ENCODE measurements around the gene NMUR2. TPM values are rescaled to one million over a fixed set of nuclear protein-coding genes. Genes with fewer than 3 reads are reported as not detected.

NMUR2 gene
- total RNA-seq, 1 donor from 2014 or later, result 0.07 TPM

DNA sequence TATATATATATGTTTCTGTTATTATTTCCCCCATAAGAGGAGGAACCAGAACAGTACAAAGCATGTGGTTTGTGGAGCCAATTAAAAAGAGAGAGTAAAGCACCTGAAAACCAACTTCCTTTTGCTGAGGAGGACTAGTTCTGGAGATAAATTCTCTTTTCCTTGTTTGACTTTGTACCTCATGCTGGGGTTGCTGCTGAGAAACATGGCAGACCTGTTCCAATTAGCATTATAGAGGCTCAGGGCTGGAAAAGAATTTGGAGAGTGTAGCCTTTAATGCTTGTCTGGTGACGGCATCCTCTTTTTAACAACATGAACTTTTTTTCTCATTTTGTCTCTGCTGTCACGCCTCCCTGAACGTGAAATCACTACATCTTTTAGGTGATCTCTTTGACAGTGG, 32.8 kb upstream of the NMUR2 start:
- H3K36me3 Mint-ChIP-seq, result no peaks in the 10 kb centered on the region
- Histone ChIP-seq H3K9ac (no peak overlapping the region), H3F3A (ENCODE audit: low read depth) (peaks cover 4% of the 10 kb centered on the region), H3K4me2 (peak overlapping the region; percentile 33), H4K20me1 (ENCODE audit: low read depth) (no peaks in the 10 kb centered on the region), H3K27ac (no peak overlapping the region), H3K36me3 (no peaks in the 10 kb centered on the region), H3K9me3 (ENCODE audit: low read depth) (no peaks in the 10 kb centered on the region), H3K4me3 (no peak overlapping the region), H3K27me3 (no peaks in the 10 kb centered on the region), H3K4me1 (peaks cover 12% of the 10 kb centered on the region), H3K79me2 (ENCODE audit: low read depth) (no peaks in the 10 kb centered on the region), H2AFZ (replicated peaks) (no peak overlapping the region)
- H3K27me3 Mint-ChIP-seq (ENCODE audit: insufficient read depth, low read depth), result peaks cover 2% of the 10 kb centered on the region
- TF ChIP-seq, protein P1, sequence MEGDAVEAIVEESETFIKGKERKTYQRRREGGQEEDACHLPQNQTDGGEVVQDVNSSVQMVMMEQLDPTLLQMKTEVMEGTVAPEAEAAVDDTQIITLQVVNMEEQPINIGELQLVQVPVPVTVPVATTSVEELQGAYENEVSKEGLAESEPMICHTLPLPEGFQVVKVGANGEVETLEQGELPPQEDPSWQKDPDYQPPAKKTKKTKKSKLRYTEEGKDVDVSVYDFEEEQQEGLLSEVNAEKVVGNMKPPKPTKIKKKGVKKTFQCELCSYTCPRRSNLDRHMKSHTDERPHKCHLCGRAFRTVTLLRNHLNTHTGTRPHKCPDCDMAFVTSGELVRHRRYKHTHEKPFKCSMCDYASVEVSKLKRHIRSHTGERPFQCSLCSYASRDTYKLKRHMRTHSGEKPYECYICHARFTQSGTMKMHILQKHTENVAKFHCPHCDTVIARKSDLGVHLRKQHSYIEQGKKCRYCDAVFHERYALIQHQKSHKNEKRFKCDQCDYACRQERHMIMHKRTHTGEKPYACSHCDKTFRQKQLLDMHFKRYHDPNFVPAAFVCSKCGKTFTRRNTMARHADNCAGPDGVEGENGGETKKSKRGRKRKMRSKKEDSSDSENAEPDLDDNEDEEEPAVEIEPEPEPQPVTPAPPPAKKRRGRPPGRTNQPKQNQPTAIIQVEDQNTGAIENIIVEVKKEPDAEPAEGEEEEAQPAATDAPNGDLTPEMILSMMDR (IDR thresholded peaks at IDR 0.05), result no peak
- TF ChIP-seq EZH2phosphoT487 (IDR thresholded peaks at IDR 0.05) (no peak), EZH2 (IDR thresholded peaks at IDR 0.05) (no peak)
- H3K4me3 Mint-ChIP-seq, result no peak overlapping the region
- no peaks in the 10 kb centered on the region for H3K9me3 Mint-ChIP-seq
- DNase-seq (ENCODE audit: low spot score), result peak; percentile 62
- H3K4me1 Mint-ChIP-seq, result peaks cover 11% of the 10 kb centered on the region
- no peak overlapping the region for H3K27ac Mint-ChIP-seq

GRCh38 chr5:152427721-152428120, 22.6 kb upstream of the NMUR2 start:
- Mint-ChIP-seq H3K27ac (no peak overlapping the region), H3K27me3 (ENCODE audit: insufficient read depth, low read depth) (no peaks in the 10 kb centered on the region), H3K9me3 (no peaks in the 10 kb centered on the region), H3K4me1 (no peaks in the 10 kb centered on the region), H3K4me3 (no peak overlapping the region), H3K36me3 (no peaks in the 10 kb centered on the region)
- H3K4me1 ChIP-seq, result no peaks in the 10 kb centered on the region
- no peak overlapping the region for H3K9ac ChIP-seq
- no peaks in the 10 kb centered on the region for H3K36me3 ChIP-seq
- no peaks in the 10 kb centered on the region for H3K79me2 ChIP-seq (ENCODE audit: low read depth)
- H3F3A ChIP-seq (ENCODE audit: low read depth), result no peaks in the 10 kb centered on the region
- no peaks in the 10 kb centered on the region for H4K20me1 ChIP-seq (ENCODE audit: low read depth)
- H3K27ac ChIP-seq, result no peak overlapping the region
- H2AFZ ChIP-seq (replicated peaks), result no peak overlapping the region
- no peaks in the 10 kb centered on the region for H3K27me3 ChIP-seq
- H3K9me3 ChIP-seq (ENCODE audit: low read depth), result no peaks in the 10 kb centered on the region
- DNase-seq (ENCODE audit: low spot score), result no peak
- H3K4me2 ChIP-seq, result no peak overlapping the region
- TF ChIP-seq, protein P1 (IDR thresholded peaks at IDR 0.05), result no peak
- no peak for TF ChIP-seq EZH2phosphoT487 (IDR thresholded peaks at IDR 0.05)
- no peak for TF ChIP-seq EZH2 (IDR thresholded peaks at IDR 0.05)
- no peak overlapping the region for H3K4me3 ChIP-seq

DNA sequence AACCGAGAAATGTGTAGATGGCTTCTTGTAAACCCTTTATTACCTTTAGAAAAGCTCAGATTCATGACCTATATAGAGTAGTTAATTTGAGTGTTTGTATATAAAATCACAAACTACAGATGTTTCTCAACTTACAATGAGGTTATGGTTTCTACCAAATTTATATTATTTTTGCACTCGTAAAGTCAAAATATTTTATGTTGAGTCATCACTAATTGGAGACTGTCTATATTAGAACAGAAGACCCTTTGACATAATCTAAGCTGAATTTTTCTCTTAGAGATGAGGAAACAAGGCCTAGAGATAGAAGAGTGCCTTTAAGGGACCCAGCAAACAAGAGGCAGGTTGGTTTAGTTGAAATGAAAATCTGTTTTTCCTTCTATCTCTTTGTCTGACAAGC, 20.0 kb upstream of the NMUR2 start:
- Histone ChIP-seq H3K4me2 (no peak overlapping the region), H3K27ac (no peak overlapping the region), H3K9ac (no peak overlapping the region), H3K4me1 (no peaks in the 10 kb centered on the region), H3F3A (ENCODE audit: low read depth) (no peaks in the 10 kb centered on the region), H3K79me2 (ENCODE audit: low read depth) (no peaks in the 10 kb centered on the region), H3K36me3 (no peaks in the 10 kb centered on the region), H4K20me1 (ENCODE audit: low read depth) (no peaks in the 10 kb centered on the region), H3K27me3 (no peaks in the 10 kb centered on the region), H2AFZ (replicated peaks) (no peak overlapping the region), H3K9me3 (ENCODE audit: low read depth) (no peaks in the 10 kb centered on the region), H3K4me3 (no peak overlapping the region)
- TF ChIP-seq EZH2phosphoT487 (IDR thresholded peaks at IDR 0.05), result no peak
- TF ChIP-seq EZH2 (IDR thresholded peaks at IDR 0.05), result no peak
- TF ChIP-seq, protein P1 (IDR thresholded peaks at IDR 0.05), result no peak
- no peak overlapping the region for H3K4me3 Mint-ChIP-seq
- H3K36me3 Mint-ChIP-seq, result no peaks in the 10 kb centered on the region
- H3K27me3 Mint-ChIP-seq (ENCODE audit: insufficient read depth, low read depth), result no peaks in the 10 kb centered on the region
- no peak for DNase-seq (ENCODE audit: low spot score)
- H3K9me3 Mint-ChIP-seq, result no peaks in the 10 kb centered on the region
- no peak overlapping the region for H3K27ac Mint-ChIP-seq
- no peaks in the 10 kb centered on the region for H3K4me1 Mint-ChIP-seq

Data from neural progenitor cell (in vitro differentiated cells).